ENCODE measurements around the gene SBNO2. TPM values are rescaled to one million over a fixed set of nuclear protein-coding genes. Genes with fewer than 3 reads are reported as not detected.
"Not testable (repeated sequence)": the region's sequence is repeated elsewhere in the genome, so short reads cannot be mapped to it uniquely, and the experiment has no call there.

Gene SBNO2
- 18.5 TPM for polyA plus RNA-seq (ENCODE audit: insufficient read length)

GRCh38 chr19:1173845-1174809 is at the start of gene SBNO2:
SBNO2 (minus strand) TSS chr19:1174268; CDS start chr19:1154276, 19,992 bp downstream.
- peak; percentile 83 for DNase-seq

- DNase-seq, result no peak
Observed at GRCh38 chr19:1223018-1223855, 49.2 kb upstream of the SBNO2 start.

GRCh38 chr19:1222394-1222793 is 48.3 kb upstream of the SBNO2 start:
- no peak for DNase-seq

GRCh38 chr19:1221904-1222255 is 47.8 kb upstream of the SBNO2 start:
- DNase-seq, result no peak

- DNase-seq, result no peak
Observed at GRCh38 chr19:1220976-1221903, 47.2 kb upstream of the SBNO2 start.

GRCh38 chr19:1220477-1220930 is 46.4 kb upstream of the SBNO2 start:
- no peak for DNase-seq

- no peak for DNase-seq
Observed at GRCh38 chr19:1219786-1220476, 45.9 kb upstream of the SBNO2 start.

GRCh38 chr19:1218751-1219567 is 44.9 kb upstream of the SBNO2 start:
- DNase-seq, result no peak

GRCh38 chr19:1217366-1217765 is 43.3 kb upstream of the SBNO2 start:
- no peak for DNase-seq

GRCh38 chr19:1216756-1217155 is 42.7 kb upstream of the SBNO2 start:
- no peak for DNase-seq

GRCh38 chr19:1214862-1215731 is 41.0 kb upstream of the SBNO2 start:
- DNase-seq, result no peak

GRCh38 chr19:1214299-1214861 is 40.3 kb upstream of the SBNO2 start:
- DNase-seq, result no peak

GRCh38 chr19:1213391-1214286 is 39.6 kb upstream of the SBNO2 start:
- DNase-seq, result no peak

GRCh38 chr19:1211494-1212234 is 37.6 kb upstream of the SBNO2 start:
- no peak for DNase-seq

GRCh38 chr19:1210227-1210538 is 36.1 kb upstream of the SBNO2 start:
- DNase-seq, result no peak

GRCh38 chr19:1208830-1209229 is 34.8 kb upstream of the SBNO2 start:
- DNase-seq, result not testable (repeated sequence)

GRCh38 chr19:1206864-1207450 is 32.9 kb upstream of the SBNO2 start:
- DNase-seq, result no peak
